Measurements from ENCODE around the gene RNU1-1.

- no peak for TF ChIP-seq CTCF (IDR thresholded peaks at IDR 0.05)
- TF ChIP-seq EP300 (IDR thresholded peaks at IDR 0.05) = no peak
- no peak for TF ChIP-seq POLR2A (IDR thresholded peaks at IDR 0.05)
Observed at GRCh38 chr1:16503494-16503893, 10.6 kb downstream of the RNU1-1 start.
